Hepatic stellate cell (primary cell): ENCODE results near the gene CPLX1.
"Not testable (repeated sequence)": the region's sequence is repeated elsewhere in the genome, so short reads cannot be mapped to it uniquely, and the experiment has no call there.

Experiments
- DNase-seq: peaks from one replicate; pipeline ENCODE4 v3.0.0; 2011; ENCODE audit warnings: low spot score

CPLX1 gene

DNA sequence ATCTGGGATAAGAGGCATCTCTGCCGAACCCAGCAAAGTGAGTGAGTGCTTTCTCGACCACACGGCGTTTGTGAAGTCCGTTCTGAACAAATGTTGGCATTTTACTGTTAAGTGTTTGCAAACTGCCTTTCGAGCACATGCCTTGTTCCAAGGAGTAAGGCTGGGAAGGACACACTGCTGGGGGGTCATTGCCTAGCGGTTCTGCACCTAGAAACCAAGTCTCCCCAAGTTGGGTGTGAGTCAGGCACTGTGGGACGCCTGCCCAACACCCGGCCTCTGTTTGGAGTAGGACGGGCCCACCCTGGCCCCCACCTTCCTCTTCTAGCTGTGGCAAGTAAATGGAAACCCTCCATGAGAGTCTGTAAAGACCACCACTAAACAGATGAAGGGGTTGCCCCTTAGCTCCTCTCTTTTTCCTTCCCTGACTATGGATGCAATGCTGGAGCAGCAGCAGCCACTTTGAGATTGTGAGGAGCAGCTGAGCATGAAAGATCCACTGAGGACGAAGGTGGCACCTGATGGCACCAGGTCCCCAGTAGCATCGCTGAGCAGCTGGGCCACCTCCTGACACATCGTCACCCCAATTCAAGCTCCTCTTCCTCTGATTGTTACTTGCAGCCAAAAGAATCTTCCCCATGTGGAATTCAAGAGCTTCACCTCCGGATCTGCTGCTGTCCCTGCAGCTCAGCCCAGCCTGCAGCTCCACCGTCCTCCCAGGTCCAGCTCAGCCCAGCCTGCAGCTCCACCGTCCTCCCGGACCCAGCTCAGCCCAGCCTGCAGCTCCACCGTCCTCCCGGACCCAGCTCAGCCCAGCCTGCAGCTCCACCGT is 6.3 kb downstream of the CPLX1 start:
- DNase-seq = no peak

DNA sequence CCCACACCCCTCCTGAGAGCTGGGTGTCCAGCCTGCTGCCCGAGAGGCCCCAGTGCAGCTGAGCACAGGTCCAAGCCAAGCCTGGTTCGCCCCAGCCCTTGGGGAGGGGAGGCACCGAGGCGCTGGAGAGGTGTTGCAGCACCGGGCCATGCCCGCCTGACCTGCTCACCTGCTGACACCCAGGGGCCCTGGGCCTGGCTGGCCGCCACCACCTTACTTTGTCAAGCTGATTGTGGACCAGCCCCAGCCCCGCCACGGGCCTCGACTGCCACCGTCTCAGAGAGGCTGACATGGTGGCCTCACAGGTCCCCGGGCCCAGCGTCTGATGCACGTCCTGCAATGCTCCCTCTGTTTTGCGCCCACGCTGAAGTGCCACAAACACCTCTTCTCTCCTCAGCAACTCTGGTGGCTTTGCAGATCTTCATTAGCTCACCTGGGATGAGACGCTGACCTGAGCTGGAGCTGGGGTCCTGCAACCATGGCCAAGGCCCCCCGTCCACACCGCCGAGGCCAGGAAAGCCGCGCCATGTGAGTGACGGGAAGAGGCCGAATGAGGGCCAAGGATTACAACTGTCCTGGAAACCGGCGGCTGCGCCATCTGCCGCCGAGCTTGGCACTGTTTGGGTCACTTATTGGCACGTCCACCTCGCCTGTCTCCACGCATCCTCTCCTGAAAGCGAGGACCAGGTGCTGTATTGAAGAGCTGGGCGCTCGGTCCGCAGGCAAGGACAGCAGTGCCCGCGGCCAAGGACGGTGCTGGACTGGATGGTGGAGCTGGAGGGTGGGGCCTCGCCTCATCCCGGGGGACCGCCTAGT is 7.6 kb downstream of the CPLX1 start:
- no peak for DNase-seq

DNA sequence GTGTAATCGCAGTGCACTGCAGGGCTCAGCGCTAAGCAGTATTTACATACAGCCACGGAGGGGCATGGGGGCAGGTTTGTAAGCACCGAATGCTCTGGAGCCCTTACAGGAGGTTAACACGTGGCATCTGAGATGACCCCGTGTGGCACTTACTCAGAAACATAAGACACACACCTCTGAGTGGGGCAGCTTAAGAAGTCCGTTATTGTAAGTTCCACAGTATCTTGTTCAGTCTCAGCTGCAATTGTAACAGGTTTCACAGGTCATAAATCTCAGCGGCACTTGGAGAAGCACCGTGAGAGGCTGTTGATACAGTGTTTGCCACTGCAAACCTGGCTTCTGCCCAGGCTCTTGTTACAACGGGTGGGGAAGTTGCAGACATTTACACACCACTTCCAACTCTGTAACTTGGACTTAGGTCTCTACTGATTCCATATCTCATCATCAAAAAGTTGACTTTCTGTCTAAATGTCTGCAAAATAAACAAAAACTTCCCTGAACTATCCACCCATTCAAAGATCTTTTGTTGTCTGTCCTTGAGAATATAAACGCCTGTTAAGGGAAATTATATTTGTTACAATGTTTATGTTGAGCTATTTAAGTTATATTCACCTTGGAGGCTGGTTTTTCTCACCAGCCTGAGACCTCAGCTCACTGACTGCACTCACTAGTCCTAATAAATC is 10.3 kb downstream of the CPLX1 start:
- DNase-seq = no peak

DNA sequence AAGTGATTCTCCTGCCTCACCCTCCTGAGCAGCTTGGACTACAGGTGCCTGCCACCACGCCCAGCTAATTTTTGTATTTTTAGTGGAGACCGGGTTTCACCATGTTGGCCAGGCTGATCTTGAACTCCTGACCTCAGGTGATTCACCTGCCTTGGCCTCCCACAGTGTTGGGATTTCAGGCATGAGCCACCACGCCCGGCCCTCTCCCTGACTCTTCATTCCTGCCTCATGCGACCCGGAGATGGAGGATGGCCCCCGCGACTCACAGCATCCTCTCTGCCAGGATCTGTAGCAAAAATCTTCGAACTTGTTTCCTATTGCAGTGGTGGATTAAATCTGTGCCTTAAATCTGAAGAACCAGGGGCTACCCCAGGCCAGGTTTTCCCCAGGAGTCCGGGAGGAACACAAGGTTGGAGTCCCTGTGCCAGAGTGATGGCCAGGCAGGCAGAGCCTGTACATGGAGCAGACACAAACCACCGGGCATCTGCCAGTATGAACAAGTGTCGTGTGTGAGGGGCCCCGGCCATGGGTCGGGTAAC is 11.5 kb downstream of the CPLX1 start:
- no peak for DNase-seq

DNA sequence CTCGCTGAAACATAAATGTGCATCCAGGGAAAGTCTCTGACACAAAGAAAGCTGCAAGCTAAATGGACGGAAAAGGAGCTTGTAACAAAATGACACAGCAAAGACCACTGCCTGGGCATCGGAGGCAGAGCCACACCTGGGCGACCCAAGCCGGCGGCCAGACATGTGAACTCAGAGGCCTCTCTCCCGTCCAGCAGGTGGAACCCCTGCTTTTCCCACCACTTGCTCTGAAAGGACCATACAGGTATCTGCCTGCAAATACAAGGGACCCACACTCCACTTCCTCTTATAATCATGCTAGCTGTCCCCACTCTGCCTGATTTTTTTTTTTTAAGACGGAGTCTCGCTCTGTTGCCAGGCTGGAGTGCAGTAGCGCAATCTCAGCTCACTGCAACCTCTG is 12.0 kb downstream of the CPLX1 start:
- DNase-seq = no peak

DNA sequence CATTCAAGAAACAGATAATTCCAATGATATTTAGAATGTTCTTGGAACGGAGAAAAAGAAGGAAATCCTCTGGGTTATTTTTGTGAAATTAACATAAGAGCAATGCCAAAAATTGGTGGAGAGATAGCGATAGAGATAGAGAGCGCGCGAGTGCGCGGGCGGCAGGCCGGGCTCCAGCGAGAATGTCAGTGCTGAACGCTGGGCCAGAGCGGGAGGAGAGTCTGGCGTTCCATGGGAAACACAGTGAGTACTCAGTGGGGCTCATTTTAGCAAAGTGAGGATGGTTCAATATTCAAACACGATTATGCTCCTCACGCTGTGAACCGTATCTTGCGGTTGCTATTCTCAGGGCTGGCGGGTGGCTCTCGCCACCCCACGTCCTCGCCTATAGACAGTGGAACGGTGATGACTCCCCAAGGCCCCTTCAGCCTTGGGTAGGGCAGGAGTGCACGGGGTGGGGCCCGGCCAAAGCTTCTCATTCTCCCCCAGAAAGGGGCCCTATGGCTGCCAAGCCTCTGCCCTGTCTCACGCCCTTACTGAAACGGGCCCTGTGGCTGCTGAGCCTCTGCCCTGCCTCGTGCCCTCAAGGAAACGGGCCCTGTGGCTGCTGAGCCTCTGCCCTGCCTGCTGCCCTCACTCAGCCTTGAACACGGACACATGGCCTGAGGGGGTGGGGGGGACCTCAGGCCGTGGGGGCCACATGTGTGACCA is 16.9 kb downstream of the CPLX1 start:
- no peak for DNase-seq

DNA sequence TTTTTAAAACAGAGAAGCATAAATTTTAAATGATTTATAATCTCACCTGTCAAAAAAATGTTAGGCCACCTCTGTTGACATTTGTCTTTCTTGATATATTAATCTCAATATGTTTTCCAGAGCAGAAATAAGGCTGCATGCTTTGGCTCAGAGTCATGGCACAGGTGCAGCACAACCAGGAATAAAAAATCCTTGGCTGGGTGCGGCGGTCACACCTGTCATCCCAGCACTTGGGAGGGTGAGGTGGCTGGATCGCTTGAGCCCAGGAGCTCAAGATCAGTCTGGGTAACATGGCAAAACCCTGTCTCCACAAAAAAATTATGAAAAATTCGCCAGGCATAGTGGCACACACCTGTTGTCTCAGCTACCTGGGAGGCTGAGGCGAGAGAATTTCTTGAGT is 18.1 kb downstream of the CPLX1 start:
- DNase-seq = no peak

DNA sequence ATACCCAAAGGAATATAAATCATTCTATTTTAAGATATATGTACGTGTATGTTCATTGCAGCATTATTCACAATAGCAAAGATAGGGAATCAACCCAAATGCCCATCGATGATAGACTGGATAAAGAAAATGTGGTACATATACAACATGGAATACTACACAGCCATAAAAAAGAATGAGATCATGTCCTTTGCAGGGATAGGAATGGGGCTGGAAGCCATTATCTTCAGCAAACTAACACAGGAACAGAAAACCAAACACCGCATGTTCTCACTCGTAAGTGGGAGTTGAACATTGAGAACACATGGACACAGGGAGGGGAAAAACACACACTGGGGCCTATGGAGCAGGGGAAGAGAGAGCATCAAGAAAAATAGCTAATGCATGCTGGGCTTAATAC is 18.9 kb downstream of the CPLX1 start:
- DNase-seq = not testable (repeated sequence)

DNA sequence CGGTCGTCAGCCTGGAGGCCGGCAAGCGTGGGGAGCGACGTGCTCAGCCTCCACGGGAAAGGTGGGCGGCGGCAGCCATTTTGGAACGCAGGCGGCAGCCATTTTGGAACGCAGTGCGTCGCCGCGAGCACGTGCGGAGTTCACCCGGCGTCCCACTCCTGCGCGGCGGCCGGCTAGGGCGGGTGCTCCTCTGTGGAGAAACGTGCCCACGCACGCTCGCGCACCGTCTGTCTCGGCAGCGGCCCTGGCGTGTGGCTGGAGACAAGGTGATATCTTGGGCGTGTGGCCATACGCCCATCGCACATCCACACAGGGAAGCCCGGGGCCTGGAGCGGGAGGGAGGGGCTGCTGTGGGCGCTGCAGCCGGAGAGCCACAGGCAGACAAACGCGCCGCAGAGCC is 21.1 kb downstream of the CPLX1 start:
- DNase-seq = no peak

DNA sequence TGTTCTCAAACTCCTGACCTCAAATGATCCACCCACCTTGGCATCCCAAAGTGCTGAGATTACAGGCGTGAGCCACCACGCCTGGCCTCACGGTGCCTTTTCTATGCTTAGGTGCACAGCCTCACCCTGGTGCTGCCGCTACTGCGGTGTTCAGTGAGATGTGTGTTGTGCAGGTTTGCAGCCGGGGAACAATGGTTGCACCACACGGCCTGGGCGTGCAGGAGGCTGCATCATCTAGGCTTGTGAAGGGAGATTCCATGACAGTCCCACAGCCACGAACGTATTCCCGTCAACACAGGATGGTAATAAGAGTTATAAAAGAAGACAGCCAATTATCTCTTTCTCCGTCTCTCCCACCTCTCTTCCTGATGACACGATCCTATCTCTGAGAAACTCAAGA is 22.0 kb downstream of the CPLX1 start:
- DNase-seq = no peak

DNA sequence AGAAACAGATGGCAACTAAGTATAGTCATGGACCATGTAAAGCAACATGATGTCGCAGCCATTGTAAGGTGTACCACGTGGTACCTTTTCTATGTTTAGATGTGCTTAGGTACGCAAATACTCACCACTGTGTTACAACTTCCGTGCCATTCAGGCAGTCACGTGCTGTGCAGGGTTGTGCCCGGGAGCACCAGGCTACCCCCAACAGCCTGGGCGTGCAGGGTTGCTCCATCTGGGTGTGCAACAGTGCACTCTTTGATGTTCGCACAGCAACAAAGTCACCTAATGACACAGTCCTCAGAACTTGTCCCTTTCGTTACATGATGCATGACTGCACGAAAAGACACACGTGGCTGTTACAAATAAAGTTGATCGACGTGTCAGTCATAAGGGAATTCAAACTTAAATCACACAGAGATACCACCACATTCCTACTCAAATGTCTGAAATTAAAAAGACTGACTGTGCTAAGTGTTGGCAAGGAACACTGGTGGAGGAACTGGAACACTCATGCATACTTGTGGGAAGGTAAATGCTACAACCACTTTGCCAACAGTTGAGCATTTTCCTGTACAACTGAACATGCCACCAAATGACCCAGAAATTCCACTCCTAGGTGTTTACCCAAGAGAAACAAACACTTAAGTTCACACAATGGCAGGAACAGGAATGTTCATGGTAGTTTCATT is 24.3 kb downstream of the CPLX1 start:
- DNase-seq = no peak

DNA sequence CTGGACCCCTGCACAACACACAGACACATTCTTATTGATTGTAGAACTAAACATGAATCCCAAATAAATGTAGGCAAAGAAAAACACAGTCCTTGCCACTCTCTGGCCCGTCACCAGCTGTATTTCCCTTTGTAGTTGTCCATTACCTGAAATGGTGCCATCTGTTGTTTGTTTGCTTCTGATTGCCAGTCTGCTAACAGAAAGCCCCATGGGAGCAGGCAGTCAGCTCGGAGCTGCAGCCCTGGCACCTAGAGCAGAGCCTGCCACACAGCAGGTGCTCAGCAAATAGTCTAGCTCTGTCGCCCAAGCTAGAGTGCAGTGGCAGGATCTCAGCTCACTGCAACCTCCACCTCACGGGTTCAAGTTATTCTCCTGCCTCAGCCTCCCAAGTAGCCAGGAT is 28.9 kb downstream of the CPLX1 start:
- no peak for DNase-seq

DNA sequence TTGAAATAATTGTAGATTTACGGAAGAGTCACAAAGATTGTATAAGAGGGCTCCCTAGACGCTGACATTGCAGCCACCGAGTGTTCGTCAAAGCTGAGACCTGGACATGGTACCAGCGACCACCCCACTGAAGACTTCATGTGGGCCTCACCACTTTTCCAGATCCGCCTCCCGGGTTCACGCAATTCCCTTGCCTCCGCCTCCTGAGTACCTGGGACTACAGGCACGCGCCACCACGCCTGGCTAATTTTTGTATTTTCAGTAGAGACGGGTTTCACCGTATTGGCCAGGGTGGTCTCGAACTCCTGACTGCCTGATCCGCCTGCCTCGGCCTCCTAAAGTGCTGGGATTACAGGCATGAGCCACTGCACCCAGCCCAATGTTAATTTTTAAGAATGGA is 29.7 kb downstream of the CPLX1 start:
- DNase-seq = no peak

DNA sequence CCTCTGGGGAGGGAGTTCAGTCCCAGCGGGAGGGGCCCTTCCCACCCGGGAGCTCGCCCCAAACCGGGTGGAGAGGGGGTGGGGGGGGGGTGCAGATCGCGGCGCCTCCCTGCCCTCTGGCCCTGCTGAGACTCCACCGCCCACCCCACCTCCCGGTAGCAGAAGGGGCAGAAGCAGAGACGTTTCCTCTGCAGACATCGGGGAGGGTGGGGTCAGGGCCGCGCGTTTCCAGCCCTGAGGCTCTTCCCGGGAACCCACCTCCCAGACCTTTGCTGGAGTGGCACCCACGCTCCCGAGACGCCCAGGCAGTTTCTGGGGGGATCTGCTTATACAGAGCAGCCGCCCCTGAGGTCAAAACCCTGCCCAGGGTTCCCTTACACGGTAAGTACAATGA is 30.2 kb downstream of the CPLX1 start:
- no peak for DNase-seq

DNA sequence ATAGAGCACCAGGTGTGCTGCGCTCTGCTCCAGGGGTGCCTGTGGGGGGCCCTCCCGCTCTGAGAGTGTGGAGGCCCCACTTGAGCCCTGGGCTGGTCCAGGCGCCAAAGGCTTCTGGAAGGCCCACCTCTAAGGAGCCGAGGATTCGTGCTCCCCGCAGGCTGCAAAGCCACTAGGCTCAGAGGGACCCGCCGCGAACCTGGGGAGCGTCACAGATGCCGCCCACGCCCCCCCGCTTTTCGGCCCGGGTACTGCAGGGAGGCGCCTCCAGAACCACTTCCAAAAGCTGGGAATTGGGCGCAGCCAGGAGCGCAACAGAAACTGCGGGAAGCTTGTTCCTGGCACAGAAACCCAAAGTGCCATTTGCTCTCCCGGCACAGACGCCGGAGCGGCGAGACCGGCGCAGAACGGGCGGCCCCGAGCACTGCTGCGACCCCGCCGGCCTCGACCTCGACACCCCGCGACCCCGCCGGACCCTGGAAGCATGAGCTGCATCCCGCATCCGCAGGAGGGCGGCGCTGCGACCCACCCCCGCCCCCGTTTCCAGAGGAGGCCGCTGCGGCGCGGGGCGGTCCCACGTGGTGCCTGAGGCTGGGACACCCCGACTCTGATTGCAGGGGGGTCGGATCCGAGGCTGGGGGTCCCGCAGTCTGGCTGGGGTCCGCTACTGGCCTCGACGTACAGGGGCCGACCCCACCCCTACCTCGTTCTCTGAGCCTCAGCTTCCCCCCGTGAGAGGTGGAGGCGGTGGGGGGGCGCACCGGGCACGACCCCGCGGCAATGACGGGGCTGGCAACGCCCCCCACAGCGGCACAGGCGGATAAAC is 30.8 kb downstream of the CPLX1 start:
- no peak for DNase-seq

DNA sequence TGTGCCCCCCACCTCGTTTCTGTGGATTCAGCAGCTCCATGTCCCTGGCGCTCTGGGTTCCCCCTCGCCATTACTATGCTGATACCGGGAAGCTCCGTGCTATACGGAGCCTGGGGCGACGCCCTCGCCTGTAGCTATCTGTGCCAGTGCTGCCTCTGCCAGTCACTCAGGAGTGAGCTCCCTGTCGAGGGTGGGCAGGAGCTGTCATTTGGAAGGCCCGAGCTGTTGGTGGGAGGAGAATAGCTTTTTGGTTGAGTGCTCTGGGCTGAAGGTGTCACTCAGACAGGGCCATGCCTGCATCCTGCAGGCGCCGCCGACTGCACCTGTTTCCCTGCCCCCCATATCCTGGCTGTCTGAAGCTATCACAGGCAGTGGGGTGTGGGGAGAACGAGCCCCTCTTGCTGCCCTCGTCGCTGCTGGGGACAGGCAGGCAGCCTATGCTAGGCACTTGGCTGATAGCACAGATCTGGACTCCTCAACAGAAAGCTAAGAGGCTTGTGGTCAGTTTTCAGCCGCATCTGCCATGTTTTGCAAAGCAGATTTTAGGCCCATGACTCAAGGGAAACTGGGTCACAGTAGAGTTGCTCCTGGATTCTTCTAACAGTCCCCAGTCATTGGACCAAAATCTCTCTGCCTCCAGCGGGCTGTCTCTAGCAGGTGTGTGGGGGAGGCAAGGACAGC is 31.8 kb downstream of the CPLX1 start:
- DNase-seq = no peak

DNA sequence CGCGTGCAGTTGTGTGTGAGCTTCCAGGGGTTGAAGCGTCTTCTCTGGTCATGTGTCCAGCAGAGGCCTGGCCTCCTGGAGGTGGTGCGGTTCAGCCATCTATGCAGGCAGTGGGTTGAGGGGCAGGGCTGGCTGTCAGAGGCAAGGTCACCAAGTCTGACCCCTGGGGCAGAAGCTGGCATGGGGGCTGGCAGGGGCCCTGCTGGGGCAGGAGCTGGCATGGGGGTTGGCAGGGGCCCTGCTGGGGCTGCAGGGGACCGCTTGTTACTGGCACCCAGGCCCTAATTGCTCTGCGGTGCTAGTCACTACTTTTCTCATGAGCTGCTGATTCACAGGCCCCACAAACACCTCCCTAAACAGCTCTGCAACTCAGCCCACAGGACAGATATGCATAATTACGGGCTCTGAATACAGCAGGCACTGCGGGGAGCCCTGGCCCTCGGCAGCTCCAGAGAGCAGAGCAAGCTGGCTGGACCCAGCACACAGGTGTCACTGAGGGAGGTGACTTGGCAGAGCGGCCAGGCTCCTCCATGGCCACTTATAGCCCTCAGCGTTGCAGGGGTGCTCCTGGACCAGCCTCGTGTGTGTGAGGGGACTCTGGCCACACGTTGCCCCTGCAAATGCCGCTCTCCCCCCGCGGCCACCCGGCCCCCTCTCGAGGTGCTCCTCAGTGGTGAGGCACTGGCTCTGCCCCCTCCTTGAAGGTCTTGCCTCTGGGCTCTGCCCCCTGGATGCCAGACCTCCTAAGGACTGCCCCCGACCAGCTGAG is 32.7 kb downstream of the CPLX1 start:
- DNase-seq = no peak

DNA sequence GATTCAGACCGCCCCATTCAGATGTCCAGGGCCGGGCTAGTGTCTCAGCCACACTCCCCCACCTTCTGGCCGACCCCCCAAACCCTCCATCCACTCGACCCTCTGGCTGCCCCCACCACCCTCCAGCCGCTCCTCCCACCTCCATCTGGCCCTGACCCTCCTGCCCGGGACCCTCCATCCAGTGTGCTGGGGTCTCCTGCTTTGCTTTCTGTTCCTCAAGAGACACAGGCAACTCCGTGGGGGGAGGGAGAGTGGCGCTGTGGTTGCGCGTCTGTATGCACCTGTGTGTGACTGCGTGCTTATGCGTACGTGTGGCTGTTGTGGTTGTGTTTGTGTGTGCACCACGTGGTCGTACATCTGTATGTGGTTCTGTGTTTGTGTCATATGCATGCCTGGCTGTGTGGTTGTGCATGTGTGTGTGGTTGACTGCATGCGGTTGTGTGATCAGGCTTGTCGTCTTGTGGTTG is 33.3 kb downstream of the CPLX1 start:
- DNase-seq = no peak
